ENCODE results near the gene HIVEP2.

Gene HIVEP2

DNA sequence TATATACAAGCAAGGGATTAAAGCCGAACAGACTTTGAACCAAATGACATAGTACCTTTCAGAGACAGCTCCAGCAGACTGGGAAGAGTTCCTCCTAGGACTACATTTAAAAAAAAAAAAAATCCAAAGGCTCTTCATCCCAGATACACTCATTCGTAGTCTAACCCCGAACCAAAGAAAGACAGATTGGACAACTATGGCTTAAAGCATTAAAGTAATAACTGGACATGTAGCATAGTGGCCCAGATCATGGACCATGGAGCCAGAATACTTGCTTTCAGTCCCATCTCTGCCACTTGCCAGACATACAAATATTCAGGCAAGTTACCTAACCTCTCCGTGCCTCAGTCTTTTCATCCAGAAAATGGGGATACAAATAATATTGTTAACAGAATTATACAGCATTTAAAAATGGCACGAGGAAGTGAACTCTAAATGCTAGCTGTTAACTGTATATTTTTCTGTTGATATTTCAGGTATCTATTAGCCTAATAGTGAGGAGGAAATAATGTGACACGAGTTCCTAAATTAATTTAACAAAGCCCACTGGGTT lies 123.7 kb downstream of the HIVEP2 start:
- no peak for DNase-seq (ENCODE audit: low read depth in 2 of 2)

DNA sequence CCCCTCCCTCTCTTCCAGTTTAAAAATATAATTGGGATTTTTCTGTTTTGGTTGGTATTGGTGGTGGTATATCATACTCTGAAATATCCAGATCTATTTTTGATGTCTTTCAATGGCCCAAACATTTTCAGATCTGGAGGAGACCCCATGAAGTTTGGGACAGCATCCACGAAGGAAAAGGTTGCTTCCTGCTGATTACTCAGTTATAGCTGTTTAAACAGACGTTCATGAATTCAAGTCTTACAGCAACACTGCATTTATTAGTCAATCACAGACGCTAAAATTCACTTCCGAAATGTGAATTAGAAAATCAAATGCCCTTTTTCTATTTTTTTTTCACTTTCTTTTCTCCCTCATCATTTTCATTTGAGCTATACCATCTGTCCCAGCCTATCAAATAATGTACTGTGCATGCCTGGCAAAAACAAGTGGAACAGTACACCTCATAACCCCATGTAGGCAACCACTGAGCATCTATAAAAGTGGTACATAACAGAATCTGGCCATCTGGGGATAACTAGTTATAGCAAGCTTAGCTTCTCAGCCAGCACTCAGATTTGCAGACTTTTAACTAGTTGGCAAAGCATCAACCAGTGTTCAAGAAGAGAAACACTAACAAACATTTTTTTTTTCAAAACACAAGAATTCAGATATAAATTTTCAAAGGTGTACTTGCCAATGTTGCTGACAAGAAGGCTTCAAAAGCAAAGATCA lies 124.5 kb downstream of the HIVEP2 start:
- DNase-seq (ENCODE audit: low read depth in 2 of 2), result no peak

DNA sequence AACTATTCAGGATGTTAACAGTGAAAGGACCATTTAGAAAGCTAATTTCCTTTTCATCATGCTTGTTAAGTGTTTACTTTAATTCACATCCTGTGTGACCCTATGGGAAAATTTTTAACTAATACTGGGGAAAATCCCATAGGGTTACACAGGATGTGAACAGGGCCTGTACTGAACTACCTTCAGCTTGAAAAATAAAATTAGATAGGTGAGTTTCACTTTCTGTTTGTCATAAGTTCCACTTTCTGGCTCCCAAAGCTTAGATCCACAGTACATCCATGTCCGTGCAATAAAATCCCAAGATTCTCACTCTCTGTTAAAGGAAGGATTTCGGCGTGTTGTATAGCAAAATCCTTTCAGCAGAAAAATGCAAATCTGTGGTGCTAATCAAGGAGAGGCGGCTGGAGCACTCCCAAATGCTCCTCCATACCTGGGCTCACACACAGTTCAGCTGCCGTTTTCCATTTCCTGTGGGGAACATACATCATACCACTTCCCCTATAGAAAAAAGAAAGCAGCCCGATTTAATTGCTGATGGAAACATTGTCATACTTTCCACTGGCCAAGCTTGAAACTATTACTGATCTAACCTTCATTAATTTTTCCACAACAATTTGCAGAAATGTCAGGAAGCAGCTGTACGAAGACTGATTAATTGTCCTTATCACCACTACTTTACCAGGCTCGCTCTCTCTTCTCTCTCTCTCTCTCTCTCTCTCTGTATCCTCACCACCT lies 125.2 kb downstream of the HIVEP2 start:
- DNase-seq (ENCODE audit: low read depth in 2 of 2), result no peak

DNA sequence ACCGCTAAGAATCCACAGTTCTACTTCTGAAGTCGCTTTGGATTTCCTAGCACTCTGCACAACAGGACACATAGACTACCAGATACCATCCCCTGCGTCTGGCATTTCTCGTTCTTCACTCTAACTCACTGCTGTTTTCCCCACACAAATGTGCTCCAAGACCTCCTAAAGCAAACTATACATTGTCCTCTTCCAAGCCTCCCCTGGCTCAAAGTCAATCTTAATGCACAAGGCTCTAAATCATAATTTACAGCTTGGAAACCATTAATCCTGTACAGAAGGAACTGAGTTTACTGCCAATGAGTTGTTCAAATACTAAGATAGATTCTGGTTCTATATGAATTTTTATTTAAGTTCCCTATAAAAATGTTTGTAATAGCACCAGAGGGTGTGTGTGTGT lies 128.5 kb downstream of the HIVEP2 start:
- DNase-seq (ENCODE audit: low read depth in 2 of 2), result no peak

DNA sequence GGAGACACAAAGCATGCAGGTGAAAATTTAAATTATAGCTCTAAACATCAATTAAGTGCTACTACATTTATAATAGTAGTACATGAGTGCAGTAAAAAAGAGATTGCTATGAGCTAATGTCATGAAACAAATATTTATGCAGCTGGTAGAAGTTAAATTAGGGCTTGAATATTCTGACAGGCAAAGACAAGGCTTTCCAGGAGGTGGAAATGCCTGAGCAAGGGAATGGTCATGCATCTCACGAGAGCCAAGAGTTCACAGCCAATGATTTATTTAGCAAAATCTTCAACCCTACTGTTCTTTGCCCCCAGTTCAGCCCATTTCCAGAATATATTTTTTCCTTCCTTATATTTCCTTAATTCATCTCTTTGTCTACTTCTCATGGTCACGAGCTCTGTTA lies 128.9 kb downstream of the HIVEP2 start:
- DNase-seq (ENCODE audit: low read depth in 2 of 2), result no peak

DNA sequence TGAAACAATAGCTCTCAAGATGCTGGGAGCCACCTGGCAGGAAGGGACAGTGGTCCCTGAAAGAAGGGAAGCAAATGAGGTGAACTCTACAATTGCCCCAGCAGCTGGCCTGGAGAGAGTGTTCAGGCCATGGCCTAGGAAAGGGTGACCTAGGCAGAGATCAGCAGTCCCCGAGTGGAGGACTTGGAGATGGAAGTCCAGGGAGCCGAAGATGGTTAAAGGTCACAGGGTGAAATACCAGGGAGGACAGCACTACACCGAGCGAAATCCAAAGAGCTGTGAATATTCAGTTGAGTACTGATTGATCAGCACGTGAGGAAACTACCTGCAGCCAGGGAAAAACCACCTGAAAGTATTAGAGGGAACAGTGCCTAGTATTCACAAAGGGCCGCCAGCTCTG lies 133.1 kb downstream of the HIVEP2 start:
- no peak for DNase-seq (ENCODE audit: low read depth in 2 of 2)

DNA sequence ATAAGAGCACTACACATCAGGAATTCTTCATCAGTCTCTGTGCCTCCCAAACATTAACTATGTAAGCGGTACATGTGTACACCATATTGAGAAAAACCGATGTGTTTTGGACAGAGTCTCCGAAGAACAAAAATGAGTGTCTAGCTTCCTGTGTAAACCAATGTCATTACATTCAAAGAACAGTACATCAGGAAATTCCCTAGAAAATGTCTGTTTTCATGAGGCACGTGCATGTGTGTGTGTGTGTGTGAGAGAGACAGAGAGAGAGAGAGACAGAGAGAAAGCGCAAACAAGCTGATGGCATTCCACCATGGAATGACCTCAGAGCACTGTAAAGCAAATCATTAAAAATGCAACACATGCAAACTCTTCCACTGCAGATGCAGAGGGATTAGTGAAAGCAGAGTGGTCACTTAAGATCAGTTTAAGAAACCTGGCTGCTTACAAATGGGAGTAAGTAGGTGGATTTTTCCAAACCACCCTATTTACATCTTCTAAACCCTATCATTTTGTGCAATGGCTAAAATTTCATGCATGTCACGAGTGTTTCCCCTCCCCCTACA lies 133.9 kb downstream of the HIVEP2 start:
- no peak for DNase-seq (ENCODE audit: low read depth in 2 of 2)

DNA sequence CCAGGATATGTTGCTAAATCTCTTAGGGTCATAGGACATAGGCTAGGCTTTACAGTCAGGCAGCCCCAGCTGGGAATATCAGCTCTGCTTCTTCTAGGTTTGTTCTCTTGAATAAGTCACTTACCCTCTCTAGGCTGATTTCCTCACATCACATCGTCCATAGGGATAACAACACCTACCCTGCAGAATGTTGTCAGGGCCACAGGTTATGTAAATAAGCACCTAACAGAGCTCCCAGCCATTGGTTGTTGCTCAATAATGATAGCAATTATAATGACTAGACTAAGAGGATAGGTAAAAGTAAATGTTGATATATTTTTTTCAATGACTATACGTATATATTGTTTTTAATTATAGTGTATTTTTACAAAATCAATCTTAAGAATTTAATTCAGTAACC lies 135.0 kb downstream of the HIVEP2 start:
- no peak for DNase-seq (ENCODE audit: low read depth in 2 of 2)

DNA sequence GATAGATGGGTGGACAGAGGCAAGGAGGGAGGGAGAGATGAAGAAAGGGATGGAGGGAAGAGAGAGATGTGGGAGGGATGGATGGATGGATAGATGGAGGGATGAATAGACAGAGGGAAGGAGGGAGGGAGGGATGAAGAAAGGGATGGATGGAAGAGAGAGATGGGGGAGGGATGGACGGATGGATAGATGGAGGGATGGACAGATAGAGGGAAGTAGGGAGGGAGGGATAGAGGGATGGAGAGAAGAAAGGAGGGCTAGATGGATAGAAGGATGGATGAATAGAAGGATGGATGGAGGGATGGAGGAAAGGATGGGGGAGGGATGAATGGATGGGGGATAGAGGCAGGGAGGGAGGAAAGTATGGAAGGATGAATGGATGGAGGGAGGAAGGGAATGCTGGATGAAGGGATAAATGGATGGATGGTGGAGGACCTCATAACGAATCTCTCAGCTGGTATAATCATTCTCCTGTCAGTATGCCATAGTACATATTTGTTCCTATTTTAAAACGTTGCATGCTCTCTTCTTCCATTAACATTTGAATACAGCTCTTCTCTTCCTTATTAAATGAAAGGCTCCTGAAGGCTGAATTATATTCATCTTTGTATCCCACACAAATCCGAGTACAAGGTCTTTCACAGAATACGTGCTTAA lies 136.4 kb downstream of the HIVEP2 start:
- no peak for DNase-seq (ENCODE audit: low read depth in 2 of 2)

DNA sequence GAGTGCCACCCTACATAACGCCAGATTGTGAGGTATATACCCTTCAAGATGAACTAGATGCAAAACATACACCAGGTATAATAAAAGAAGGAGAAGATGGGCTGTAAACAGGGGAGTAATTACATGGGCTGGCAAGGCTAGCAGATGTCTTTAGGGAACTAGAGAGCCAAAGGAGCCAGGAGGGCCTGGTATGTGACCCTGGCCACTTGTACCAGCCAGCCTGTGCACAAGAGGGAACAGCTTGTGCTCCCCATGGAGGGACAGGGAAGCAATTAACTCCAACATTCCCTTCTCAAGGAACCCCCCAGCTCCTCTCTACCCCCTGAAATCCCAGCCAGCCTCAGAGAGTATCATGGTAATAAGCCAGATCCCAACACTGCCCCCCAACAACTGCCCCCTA lies 139.9 kb downstream of the HIVEP2 start:
- no peak for DNase-seq (ENCODE audit: low read depth in 2 of 2)

DNA sequence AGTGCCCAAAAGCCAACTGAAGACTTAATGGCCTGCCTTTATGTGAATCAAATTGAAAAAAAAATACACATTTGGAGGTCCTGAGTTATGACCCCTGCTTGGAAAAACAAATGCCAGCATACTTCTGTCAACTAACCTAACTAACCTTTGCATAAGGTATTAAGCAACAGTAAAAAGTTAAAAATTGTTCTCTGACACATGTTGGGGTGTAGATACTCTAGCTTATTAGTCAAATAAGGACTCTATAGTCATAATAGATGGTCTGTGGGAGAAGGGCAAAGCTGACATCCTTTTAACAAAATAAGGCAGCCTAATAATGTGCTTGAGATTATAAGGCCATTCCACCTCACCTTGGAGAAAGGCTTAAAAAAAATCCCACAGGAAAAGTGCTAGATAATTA lies 140.5 kb downstream of the HIVEP2 start:
- no peak for DNase-seq (ENCODE audit: low read depth in 2 of 2)

DNA sequence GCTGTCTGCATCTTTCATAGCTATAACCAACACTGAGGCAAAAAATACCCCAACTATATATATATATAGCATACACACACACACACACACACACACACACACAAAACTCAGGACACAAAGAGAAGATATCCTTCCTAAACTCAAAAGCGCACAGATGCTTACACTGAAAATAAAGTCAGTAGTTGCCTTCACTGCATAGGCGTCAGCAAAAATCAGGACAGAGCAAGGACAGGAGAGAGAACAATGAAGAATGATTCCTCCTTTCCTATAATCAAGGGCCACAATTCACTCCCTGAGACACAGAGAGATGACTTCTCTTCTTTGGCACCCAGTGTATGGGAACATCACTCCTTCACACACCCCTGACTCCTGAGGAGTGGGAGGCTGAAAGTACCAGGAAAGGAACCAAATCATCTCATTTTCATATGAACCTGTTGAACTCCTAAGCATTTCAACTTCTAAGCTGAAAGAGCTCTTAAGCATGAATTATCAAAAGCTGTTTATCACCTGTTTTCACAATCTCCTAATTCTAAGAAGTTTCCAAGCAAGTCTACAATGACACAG lies 141.4 kb downstream of the HIVEP2 start:
- DNase-seq (ENCODE audit: low read depth in 2 of 2), result no peak

DNA sequence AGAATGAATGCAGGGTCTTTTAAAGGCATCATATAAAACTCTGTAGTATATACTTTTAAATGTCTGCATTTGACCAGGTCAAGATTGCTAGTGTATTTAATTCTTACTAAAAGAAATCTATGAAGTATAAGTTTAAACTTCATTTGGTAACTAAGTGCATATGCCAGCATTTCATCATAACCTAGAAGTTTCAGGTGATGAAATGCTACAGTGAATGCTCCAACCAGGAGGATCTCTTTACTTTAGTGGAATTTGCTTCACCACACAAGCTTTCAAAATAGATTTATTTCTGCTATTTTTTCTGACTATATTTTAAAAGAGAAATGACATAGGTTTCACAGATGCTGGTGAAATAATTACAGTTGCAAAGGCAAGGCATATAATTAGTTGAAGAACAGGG lies 141.9 kb downstream of the HIVEP2 start:
- DNase-seq (ENCODE audit: low read depth in 2 of 2), result no peak

DNA sequence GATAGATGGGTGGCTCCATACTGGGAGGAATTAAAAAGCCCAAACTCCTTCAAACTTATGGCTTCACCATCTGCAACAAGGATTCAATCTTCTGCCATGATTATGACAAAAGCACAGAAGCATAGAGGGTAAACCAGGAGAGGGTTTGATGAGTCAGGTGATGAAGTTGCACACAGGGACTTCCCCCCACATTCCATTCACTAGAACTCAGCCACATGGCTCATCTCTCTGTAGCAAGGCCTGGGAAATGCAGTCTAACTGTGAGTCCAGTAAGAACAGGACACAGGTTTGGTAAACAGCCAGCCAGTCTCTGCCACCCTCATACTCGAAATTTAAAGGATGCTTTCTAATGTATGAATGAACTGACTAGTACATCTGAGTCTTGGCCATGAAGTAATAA lies 142.9 kb downstream of the HIVEP2 start:
- no peak for DNase-seq (ENCODE audit: low read depth in 2 of 2)

DNA sequence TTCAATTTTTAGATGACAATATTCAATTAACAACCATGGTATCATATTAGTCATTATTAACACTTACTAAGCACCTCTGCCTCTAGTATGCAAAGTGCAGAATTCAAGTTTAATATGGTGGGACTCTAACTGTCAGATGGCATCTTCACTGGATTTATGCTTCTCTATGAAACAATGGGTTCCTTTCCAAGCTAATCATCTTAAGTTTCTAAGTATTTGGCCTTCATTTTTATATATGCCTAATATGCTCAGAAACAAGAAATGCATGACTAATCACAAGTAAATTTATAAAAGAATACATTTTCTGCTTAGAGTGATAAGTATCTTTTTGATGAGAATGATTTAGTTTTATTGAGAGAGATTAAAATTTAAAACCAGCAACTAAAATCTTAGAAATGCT lies 144.7 kb downstream of the HIVEP2 start:
- no peak for DNase-seq (ENCODE audit: low read depth in 2 of 2)

DNA sequence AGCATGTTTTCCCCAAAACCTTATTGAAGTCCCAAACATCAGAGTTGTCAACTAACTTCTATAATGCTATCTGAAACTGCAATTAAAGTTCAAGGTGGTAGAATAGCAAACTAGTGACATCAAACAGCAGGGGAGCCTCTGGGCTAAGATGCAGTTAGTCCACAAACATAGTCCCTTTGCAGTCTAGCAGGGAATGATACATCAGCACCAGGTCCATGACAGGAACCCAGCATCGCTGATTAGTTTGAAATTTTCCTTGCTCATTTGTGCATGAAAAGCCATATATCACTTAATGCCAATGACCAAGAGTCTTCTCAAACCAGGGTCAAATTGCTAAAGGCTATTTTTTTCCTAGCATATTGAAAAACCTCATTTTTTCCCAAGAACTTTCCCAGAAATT lies 145.3 kb downstream of the HIVEP2 start:
- no peak for DNase-seq (ENCODE audit: low read depth in 2 of 2)

DNA sequence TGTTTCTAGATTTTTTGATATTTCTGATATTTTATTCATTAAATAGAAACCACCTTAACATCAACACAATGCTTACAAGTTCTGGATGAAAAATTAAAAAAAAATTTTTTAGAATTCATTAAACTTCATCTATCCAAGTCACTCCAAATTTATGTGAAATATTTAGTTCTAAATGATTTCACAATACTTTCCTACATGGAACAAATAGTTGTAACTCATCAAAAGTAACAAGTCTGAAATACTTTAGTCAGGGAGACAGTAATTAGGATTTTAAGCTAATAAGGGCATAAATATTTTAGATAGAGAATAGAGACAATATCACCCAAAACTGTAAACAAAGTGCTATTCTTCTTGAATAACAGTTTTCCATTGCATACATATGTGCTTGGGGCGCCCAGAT lies 147.8 kb downstream of the HIVEP2 start:
- DNase-seq (ENCODE audit: low read depth in 2 of 2), result no peak

DNA sequence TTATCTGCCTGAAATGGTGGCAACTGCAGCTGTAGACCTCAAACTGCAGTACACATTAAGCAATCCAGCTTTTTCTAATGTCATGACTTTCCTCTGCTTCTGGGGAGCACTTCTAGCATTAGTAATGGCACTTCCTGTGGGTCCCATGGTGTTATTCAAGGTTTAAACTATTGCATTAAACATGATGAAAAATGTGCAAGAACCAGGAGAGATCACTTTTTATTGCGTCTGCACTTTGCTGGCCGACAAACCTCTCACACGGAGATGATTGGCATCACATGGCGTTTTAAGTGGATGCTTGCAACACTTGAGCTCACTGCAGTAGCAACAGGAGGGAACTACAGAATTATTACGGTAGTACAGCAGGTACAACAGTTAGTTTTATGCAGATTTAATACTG lies 148.4 kb downstream of the HIVEP2 start:
- DNase-seq (ENCODE audit: low read depth in 2 of 2), result no peak

DNA sequence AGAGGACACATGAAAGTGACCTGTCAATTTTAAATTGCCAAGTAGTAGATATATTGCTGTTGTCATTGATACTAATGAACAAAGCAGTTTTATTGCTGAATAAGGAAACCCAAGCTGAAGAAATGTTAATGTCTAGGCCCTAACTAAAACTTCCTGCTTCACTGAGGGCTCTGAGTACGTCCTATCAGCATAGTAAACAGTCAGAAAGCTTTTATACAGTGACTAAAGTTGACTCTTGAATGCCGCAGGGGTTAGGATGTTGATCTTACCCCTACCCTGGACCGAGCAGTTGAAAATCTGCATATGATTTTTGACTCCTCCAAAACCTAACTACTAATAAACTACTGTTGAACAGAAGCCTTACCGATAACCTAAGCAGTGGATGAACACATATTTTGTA lies 149.0 kb downstream of the HIVEP2 start:
- DNase-seq (ENCODE audit: low read depth in 2 of 2), result no peak

DNA sequence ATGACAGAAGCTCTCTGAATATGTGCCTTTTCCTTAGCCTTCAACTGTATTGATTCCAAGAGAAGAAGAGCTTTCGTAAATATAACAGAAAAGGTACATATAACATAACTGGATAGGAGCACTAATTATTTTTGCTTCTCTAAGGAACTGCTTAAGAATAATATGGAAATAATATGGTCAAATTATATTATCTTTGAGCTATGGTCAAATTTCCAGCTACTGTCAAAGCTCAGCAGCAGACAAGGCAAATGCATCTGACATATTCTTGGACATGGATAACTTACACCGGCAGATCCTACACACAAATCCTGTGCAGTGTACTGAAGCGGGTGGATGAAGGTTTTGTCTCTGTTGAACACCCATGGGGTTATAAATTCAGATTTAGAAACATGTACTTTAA lies 150.6 kb downstream of the HIVEP2 start:
- no peak for DNase-seq (ENCODE audit: low read depth in 2 of 2)

DNA sequence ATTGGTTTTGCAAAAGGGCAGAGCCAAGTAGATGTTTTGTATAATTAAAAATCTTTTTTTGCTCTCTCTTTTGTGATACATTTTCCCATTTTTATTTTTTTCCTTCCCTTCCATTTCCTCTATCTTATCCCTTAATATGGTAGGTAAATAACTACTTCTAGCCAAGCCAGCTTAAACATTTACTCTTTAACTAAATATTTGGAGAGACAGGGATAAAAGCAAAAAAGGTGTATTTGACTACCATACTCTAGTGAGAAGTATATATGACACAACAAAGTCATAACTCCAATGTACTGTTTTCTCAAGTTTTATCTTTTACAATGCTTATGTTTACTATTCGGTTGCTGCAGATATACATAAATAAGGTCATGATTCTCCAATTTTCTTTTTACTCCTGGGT lies 154.7 kb downstream of the HIVEP2 start:
- DNase-seq (ENCODE audit: low read depth in 2 of 2), result no peak

DNA sequence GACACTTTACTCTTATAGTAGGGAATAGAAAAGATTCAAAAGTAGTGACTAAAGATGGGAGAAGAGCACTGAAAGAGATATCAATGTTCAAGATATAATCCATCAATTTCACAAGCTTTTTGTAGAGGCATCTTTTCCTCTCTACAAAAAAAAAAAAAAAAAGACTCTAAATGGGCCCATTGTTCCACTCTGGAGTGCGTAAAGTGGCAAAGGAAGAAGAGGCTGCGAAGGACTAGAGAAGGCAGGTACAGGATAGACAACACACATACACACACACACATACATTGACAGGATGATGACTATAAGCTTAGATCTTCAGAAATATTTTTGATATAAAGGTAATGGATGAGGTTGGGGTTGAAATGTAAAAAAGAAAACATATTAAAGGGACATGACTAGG lies 157.6 kb downstream of the HIVEP2 start:
- DNase-seq (ENCODE audit: low read depth in 2 of 2), result no peak

Data from stimulated activated CD8-positive, alpha-beta memory T cell treated with anti-CD3 and anti-CD28 coated beads, Interleukin-2, amount 100 ng/mL, for 48 hours (primary cell).